D721Med (cell line): Measurements from ENCODE around the gene C3.
"Not testable (repeated sequence)": the region's sequence is repeated elsewhere in the genome, so short reads cannot be mapped to it uniquely, and the experiment has no call there.

Source experiments
- DNase-seq: peaks from one replicate; pipeline ENCODE4 v3.0.0; 2011; ENCODE audit warnings: low spot score; ENCODE audit not compliant: insufficient read length
- FAIRE-seq: peaks from 2 replicates; lab custom pipeline; 2011; peaks lifted over from hg19 to GRCh38; lab: Jason Lieb, UNC
- TF ChIP-seq, protein P1 (sequence below): IDR thresholded peaks from 2 replicates; pipeline ENCODE4 v1.5.1; 2012; ENCODE audit warnings: mild to moderate bottlenecking, control low read depth; ENCODE audit not compliant: insufficient read depth; ENCODE audit errors: missing control alignments

Gene C3

GRCh38 chr19:6752256-6753177, 32.1 kb upstream of the C3 start:
- TF ChIP-seq, protein P1, sequence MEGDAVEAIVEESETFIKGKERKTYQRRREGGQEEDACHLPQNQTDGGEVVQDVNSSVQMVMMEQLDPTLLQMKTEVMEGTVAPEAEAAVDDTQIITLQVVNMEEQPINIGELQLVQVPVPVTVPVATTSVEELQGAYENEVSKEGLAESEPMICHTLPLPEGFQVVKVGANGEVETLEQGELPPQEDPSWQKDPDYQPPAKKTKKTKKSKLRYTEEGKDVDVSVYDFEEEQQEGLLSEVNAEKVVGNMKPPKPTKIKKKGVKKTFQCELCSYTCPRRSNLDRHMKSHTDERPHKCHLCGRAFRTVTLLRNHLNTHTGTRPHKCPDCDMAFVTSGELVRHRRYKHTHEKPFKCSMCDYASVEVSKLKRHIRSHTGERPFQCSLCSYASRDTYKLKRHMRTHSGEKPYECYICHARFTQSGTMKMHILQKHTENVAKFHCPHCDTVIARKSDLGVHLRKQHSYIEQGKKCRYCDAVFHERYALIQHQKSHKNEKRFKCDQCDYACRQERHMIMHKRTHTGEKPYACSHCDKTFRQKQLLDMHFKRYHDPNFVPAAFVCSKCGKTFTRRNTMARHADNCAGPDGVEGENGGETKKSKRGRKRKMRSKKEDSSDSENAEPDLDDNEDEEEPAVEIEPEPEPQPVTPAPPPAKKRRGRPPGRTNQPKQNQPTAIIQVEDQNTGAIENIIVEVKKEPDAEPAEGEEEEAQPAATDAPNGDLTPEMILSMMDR: no peak
- no peak for FAIRE-seq
- DNase-seq: no peak

GRCh38 chr19:6751189-6751588, 30.7 kb upstream of the C3 start:
- FAIRE-seq: no peak
- TF ChIP-seq, protein P1: no peak
- DNase-seq: no peak

DNA sequence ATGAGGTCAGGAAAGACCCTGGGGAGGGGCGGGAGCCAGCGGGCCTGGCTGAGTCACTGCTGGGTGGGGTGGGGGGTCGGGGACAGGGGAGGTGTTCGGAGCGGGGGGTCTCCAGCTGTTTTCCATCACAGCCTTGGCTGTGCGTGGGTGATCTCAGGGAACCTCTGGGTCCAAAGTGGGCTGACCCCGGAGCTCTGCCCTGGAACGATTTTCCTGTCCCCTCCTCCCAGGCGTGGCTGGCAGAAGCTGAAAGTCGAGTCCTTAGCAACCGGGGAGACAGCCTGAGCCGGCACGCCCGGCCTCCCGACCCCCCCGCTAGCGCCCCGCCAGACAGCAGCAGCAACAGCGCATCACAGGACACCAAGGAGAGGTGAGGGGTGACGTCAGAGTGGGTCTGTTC, 29.6 kb upstream of the C3 start:
- DNase-seq (no peak), FAIRE-seq (no peak)
- TF ChIP-seq, protein P1: no peak

GRCh38 chr19:6748543-6748942, 28.1 kb upstream of the C3 start:
- FAIRE-seq, DNase-seq: not testable (repeated sequence)

GRCh38 chr19:6745965-6746364, 25.5 kb upstream of the C3 start:
- DNase-seq (no peak), FAIRE-seq (no peak)
- TF ChIP-seq, protein P1: no peak

DNA sequence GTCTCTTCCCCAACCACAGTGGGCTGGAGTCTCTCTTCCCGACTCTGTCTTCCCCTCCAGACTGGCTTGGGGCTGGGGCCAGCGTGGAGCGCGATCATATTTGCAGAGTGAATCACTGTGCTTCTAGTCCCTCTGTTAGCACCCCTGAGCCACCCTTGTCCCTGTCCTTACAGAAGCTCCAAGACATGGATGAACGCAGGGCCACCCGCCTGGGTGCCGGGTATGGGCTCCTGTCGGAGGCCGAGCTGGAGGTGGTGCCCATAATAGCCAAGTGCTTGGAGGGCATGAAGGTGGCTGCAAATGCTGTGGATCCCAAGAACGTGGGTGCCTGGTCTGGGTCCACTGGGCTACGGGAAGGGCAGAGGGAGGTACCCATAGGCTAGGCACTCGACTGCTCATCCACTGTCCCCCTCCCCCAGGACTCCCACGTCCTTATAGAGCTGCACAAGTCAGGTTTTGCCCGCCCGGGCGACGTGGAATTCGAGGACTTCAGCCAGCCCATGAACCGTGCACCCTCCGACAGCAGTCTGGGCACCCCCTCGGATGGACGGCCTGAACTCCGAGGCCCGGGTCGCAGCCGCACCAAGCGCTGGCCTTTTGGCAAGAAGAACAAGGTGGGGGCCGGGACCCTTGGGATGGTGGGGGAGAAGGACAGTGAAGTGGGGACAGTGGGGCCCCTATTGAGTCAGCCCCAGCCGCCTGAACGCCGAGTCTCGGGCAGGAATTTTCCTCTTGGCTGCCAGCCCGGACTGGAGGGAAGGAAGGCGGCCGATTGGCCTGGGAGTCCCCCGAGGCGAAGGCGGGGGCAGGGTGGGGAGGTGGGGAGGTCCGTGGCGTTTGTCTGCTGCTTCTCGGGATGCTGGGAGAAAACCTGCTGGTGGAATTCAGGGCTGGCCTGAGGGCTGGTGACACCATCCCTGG, 24.2 kb upstream of the C3 start:
- DNase-seq (no peak), FAIRE-seq (no peak)
- TF ChIP-seq, protein P1: no peak

DNA sequence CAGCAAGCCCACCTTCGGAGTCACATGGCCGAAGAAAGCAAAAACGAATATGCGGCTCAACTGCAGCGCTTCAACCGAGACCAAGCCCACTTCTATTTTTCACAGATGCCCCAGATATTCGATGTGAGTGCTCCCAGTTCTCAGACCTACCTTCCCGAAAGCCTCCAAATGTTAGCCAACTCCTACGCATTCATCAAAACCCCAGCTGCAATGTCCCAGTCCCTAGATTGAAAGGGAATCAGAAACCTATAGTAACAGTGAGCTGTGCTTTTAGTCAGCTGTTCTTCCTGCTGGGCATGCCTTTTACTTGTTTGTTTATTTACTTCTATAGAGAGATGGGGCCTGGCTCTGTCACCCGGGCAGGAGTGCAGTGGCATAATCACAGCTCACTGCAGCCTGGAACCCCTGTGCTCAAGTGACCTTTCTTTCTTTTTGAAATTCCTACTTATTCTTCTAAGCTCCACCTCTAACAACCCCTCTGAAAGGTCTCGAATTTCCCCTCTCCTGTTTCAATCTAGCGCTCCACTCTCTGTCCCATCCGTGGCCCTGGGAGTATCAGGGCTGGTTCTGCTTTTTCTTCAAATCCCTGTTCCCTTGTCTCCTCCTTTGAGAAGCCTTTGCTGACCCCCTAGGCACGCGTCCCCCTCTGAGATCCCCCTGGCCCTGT, 23.4 kb upstream of the C3 start:
- DNase-seq (no peak), FAIRE-seq (no peak)
- TF ChIP-seq, protein P1: no peak
